NT2/D1 (cell line): Measurements from ENCODE around the gene TOLLIP.

Experiments used
- DNase-seq: peaks from one replicate; pipeline ENCODE4 v3.0.0-alpha.2; 2011; ENCODE audit warnings: low read depth, low spot score
- H3K27me3 ChIP-seq: 2 replicates; pipeline ENCODE4 v1.6.0; 2011; ENCODE audit warnings: mild to moderate bottlenecking; ENCODE audit not compliant: insufficient read length, insufficient read depth
- H3K36me3 ChIP-seq: 2 replicates; pipeline ENCODE4 v1.6.1; 2011; ENCODE audit warnings: mild to moderate bottlenecking, low read length, mixed read lengths; ENCODE audit not compliant: insufficient read depth, insufficient read length
- H3K4me1 ChIP-seq: 2 replicates; pipeline ENCODE4 v1.5.1; 2011; ENCODE audit not compliant: insufficient read depth, insufficient read length
- H3K4me3 ChIP-seq: 2 replicates; pipeline ENCODE4 v1.5.1; 2011; ENCODE audit warnings: low read depth; ENCODE audit not compliant: insufficient read length
- H3K9ac ChIP-seq: 2 replicates; pipeline ENCODE4 v1.6.0; 2011; ENCODE audit warnings: low read depth; ENCODE audit not compliant: insufficient read length
- H3K9me3 ChIP-seq: 2 replicates; pipeline ENCODE4 v1.5.1; 2011; ENCODE audit warnings: mild to moderate bottlenecking, low read length; ENCODE audit not compliant: insufficient read depth
- SUZ12 ChIP-seq: IDR thresholded peaks from 2 replicates; pipeline ENCODE4 v1.6.1; 2011; ENCODE audit not compliant: insufficient read length, insufficient read depth; ENCODE audit errors: extremely low read depth
- YY1 ChIP-seq: IDR thresholded peaks from 2 replicates; pipeline ENCODE4 v1.6.1; 2011; ENCODE audit not compliant: insufficient read length, insufficient read depth
- ZNF274 ChIP-seq: IDR thresholded peaks from 2 replicates; pipeline ENCODE4 v1.6.1; 2011; ENCODE audit warnings: mild to moderate bottlenecking, low read depth, low read length

Gene TOLLIP

DNA sequence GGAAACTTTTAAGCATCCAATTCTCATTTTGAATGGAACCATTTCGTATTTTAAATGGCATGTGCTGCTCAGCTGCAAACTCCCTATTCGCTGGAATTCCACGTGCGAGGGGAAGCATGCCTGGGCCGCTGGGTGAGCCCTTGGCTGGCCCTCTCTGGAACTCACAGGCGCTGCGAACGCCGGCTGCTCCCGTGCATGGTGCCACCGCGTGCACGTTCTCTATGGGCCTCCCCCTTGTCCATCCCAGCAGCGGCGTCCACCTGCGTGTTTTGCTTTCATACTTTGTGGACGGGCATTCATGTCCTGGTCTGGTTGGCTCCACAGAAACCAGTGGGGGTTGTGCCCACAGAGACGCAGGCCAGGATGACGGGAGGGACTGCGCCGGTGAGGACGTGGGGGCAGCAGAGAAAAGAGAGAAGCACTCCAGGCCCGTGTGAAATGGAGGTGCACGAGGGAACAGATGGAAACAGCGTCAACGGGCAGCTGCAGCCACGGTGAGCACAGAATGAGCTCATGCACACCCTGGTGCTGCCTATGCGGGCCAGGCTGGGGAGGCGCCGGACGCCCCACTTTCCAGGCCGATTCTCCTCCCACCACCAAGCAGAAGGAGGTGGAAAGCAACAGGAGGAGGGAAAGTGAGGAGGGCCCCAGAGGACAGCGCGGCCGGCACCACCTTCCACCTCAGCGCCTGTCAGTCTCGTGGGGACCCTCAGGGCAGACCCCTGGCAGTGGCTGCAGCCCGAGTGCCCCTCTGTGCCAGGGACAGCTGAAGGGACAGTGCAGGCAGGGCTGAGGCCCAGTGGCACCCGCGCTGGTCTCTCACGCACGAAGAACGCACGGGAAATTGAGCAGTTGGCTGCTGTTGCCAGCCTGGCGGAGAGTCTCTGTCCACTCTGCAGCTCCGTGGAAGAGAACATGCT lies 29.1 kb downstream of the TOLLIP start:
- DNase-seq: no peak
- Histone ChIP-seq H3K36me3 (peaks cover 83% of the 10 kb centered on the region), H3K9ac (no peak overlapping the region)

GRCh38 chr11:1279674-1280055 lies 29.8 kb downstream of the TOLLIP start:
- no peak for TF ChIP-seq SUZ12
- no peak for TF ChIP-seq ZNF274
- no peak for TF ChIP-seq YY1
- no peak overlapping the region for H3K4me3 ChIP-seq
- no peaks in the 10 kb centered on the region for H3K27me3 ChIP-seq
- no peak overlapping the region for H3K9ac ChIP-seq
- peaks cover 4% of the 10 kb centered on the region for H3K4me1 ChIP-seq
- peaks cover 81% of the 10 kb centered on the region for H3K36me3 ChIP-seq
- no peak for DNase-seq
- no peaks in the 10 kb centered on the region for H3K9me3 ChIP-seq

More for the DNA sequence above, 29.1 kb downstream of the TOLLIP start:
- TF ChIP-seq SUZ12 (no peak), ZNF274 (no peak), YY1 (no peak)
- Histone ChIP-seq H3K9me3 (no peaks in the 10 kb centered on the region), H3K27me3 (no peaks in the 10 kb centered on the region), H3K4me3 (no peak overlapping the region), H3K4me1 (no peaks in the 10 kb centered on the region)

DNA sequence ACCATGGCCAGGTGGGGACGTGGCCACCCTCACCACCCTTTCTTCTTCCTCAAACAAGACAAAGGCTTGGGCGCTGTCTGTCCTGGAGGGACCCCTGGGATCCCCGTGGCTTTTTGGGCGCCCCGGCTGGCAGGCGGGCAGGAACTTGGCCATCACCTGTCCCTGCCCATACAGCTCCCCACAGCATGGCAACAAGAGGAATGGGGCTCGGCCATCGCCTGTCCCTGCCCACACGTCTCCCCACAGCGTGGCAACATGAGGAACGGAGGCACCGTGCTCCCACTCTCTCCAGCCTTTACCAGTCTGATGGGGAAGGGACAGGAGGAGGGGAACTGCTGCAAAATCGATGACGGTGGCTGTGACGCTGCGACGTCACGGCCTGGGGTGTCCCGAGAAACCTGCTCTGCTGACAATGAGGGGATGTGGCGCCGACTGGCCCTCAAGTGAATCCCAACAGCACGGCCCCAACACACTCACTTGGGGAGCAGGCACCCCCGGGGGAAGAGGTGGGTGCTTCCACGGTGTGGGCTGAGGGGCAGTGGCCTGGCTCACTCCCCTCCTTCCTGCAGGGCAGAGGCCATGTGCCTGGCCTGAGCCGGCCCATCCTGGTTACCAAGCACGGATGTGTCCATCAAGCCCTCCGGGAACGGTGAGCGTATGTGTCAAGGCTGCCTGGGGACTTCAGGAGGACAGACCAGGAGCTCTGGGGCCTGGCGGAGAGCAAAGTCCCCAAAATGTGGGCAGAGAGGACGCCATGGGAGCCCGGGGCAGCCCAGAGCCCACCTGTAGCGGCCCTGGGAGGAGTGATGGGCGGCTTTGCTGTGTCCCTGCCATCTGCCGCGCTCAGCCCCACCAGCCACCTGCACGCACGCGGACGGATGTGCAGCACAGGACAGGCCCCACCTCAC lies 30.4 kb downstream of the TOLLIP start:
- no peaks in the 10 kb centered on the region for H3K27me3 ChIP-seq
- TF ChIP-seq SUZ12 (no peak), ZNF274 (no peak), YY1 (no peak)
- no peaks in the 10 kb centered on the region for H3K9me3 ChIP-seq
- H3K4me3 ChIP-seq: no peak overlapping the region
- H3K9ac ChIP-seq: no peak overlapping the region
- H3K4me1 ChIP-seq: peaks cover 6% of the 10 kb centered on the region
- H3K36me3 ChIP-seq: peaks cover 79% of the 10 kb centered on the region
- no peak for DNase-seq

DNA sequence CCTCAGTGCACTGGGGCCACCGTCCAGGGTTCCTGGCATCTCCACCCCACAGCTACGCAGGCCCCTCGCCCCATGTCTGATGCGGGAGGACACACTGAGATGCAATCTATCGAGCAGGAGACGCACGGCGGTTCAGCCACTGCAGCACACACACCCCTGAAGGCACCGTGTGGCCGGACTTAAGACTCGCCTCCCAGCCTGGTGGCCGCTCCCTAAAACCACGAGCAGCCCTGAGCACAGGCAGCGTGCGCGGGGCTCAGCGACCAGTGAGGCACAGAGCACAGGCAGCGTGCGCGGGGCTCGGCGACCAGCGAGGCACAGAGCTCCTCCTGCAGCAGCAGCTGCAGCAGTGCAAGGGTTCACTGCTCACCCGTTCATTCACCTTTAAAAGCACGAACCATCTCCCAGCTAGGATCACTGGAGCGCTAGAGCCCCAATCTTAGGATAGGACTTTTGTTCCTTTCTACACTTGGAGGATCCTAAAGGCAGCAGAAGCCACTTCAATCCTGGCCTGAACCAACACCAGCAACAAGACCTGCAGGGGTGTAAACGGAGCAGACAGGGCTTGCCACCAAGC lies 31.4 kb downstream of the TOLLIP start:
- Histone ChIP-seq H3K9me3 (no peaks in the 10 kb centered on the region; the same call in 1 of the 2 replicates), H3K27me3 (no peaks in the 10 kb centered on the region), H3K4me1 (peaks cover 10% of the 10 kb centered on the region), H3K36me3 (peaks cover 76% of the 10 kb centered on the region), H3K9ac (no peak overlapping the region), H3K4me3 (no peak overlapping the region)
- TF ChIP-seq ZNF274: no peak
- no peak for TF ChIP-seq SUZ12
- TF ChIP-seq YY1: no peak
- DNase-seq: no peak

- DNase-seq: no peak
- H3K36me3 ChIP-seq: peaks cover 74% of the 10 kb centered on the region
- no peak for TF ChIP-seq YY1
- no peak for TF ChIP-seq ZNF274
- no peak for TF ChIP-seq SUZ12
- H3K27me3 ChIP-seq: no peaks in the 10 kb centered on the region
- no peak overlapping the region for H3K4me3 ChIP-seq
- H3K4me1 ChIP-seq: peaks cover 10% of the 10 kb centered on the region
- H3K9me3 ChIP-seq: no peaks in the 10 kb centered on the region; the same call in 1 of the 2 replicates
- H3K9ac ChIP-seq: no peak overlapping the region
Measured at GRCh38 chr11:1276866-1277615, 32.4 kb downstream of the TOLLIP start.

DNA sequence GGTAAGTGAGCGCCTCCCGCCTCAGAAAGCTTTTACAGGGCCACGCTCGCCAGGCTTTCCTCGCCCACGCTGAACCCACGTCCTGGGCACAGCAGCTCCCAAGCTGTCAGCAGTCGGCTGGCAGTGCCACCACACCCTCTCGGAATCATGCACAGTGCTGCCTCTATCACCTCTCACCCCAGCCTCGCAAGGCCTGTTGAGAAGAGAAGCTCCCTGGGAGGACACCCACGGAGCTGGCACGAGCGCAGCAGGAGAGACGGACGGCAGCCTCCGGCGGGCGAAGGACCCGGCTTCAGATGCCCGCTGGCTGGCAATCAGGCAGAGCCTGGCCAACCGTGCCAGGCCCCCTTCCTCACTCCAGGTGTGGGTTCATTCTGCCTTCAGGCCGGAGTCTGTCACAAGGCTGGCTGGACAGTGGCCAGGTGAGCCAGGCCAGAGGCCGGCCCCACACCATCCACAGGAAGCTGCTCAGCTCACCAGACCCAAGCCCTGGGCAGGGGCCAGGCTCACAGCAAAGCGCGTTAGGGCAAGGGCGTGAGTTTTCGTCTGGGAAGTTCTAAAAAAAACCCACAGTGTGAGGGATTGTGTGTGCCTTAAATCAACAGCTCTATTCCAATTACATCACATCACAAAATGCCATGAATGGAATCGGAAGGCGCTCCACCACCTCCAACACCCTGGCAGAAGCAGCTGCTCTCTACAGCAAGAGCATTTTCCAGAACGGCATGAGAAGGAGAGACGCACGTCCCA lies 33.2 kb downstream of the TOLLIP start:
- no peak for TF ChIP-seq SUZ12
- no peak for TF ChIP-seq YY1
- no peak for TF ChIP-seq ZNF274
- no peak for DNase-seq
- Histone ChIP-seq H3K27me3 (no peaks in the 10 kb centered on the region), H3K9me3 (no peaks in the 10 kb centered on the region; the same call in 1 of the 2 replicates), H3K9ac (no peak overlapping the region), H3K36me3 (peaks cover 66% of the 10 kb centered on the region), H3K4me1 (peaks cover 10% of the 10 kb centered on the region), H3K4me3 (no peak overlapping the region)
